Fibroblast of the conjunctiva (primary cell): ENCODE measurements around the gene WDR3.
"Not testable (repeated sequence)": the region's sequence is repeated elsewhere in the genome, so short reads cannot be mapped to it uniquely, and the experiment has no call there.

Source experiments
- DNase-seq: peaks from one replicate; pipeline ENCODE4 v3.0.0-alpha.2; 2010; ENCODE audit warnings: low read depth

WDR3 gene

GRCh38 chr1:117929343-117930172, at the start of gene WDR3, which contains the start of gene GDAP2:
Gene WDR3 (plus strand): TSS chr1:117929739. CDS start chr1:117933320, 3,581 bp downstream.
Gene GDAP2 (minus strand): TSS chr1:117929621. CDS start chr1:117920357, 9,264 bp downstream.
- peak; percentile 89 for DNase-seq

DNA sequence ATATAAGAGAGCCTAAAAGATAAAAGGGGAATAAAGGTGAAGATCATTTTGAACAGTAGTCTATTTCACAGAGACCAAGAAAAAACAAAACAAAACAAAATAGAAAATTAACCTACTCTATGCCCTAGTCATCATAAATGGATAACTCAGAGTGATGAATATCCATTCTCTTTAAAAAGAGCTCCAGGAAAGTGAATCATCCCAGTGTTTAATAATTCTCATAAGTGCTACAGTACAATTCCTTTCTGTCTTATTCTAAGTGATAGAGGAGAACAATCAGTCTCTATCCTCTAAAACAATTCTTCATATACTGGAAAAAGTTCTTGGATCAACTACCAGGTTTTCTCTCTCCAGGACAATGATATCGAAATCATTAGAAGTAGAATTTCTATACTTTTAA, 45.9 kb upstream of the WDR3 start:
- no peak for DNase-seq

DNA sequence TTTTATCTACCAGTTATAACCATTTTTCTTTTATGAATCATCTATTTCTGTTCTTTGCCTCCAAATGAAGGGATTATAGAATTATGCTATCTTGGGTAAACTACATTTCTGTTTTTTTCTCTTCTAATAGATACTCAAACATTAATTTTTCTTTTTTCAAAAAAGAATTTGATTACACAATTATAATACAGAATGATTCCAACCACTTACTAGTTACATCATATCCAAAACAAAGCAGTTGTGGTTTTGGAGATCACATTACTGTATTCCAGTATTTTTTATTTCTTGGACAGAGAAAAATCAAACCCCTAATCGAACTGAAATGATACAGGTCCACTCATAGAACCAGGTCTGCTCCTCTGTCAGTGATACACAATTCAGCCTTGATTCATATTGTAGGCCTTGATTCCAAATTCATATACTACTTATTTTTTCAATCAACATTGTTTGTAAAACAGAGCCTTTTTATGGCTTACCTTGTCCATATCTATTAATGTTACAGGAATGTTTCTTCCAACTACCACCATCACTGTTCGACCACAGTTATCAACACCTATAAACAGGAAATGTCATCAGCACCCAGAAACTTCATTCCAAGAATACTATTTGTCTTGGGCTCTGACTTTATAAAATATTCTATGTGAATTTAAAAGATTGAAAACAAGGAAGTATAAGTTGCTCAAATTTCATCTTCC, 43.3 kb upstream of the WDR3 start:
- DNase-seq: no peak

GRCh38 chr1:117890452-117890851, 39.1 kb upstream of the WDR3 start:
- no peak for DNase-seq

DNA sequence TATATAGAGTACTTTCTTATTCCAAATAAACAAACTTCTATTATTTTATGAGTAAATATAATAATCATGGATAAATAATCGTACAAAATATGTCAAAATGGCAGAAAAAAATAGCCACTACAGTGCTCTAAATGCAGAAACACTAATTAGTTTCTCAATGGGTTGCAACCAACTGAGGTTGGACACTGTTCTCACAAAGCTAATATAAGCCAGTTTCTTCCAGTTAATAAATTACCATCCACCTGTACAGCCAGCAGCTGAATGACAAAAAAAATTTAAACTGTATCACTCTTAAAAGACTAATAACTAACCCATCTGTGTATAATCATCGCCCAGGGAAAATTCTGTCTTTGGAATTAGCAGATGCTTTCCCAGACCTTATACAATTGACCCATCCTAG, 37.0 kb upstream of the WDR3 start:
- DNase-seq: no peak

- DNase-seq: no peak
Observed at GRCh38 chr1:117894078-117894477, 35.5 kb upstream of the WDR3 start.

GRCh38 chr1:117895482-117896114, 33.9 kb upstream of the WDR3 start:
- peak; percentile 86 for DNase-seq

- DNase-seq: no peak
Observed at GRCh38 chr1:117897551-117897950, 32.0 kb upstream of the WDR3 start.

- DNase-seq: no peak
Observed at GRCh38 chr1:117899801-117900200, 29.7 kb upstream of the WDR3 start.

- no peak for DNase-seq
Observed at GRCh38 chr1:117902944-117903343, 26.6 kb upstream of the WDR3 start.

DNA sequence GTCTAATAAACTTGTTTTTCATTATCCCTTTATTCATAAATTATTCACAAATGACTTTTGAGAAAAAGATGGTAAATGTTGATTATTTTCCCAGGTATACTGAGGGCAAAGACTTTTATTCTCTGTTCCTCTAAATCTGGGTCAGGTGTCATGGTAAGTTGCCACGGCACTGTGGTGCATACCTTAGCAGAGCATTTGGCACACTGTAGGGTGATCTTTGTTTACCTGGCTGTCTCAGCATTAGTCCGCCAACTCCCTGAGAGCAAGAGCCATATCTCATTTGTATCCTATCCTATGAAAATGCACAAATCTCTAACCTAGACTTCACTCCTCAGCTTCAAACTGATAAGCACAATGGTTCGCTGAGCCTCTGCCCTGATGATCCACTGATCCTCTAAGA, 25.1 kb upstream of the WDR3 start:
- no peak for DNase-seq

DNA sequence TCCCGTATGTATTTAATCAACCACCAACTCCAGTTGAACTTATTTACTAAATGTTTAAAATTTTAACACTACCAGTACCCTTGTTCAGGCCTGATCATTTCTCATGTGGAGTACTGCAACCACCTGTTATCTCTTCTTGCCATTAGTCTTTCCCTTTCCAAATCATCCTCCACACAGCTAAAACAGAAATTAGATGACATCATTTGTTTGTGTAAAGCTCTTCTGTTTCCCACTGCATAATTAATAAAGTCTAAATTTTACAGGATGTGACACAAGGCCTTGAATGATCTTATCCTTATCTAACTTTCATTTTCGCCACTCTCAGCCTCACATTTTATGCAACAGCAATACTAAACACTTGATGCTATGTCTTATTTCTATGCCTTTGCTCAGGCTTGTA, 24.5 kb upstream of the WDR3 start:
- no peak for DNase-seq

- no peak for DNase-seq
Observed at GRCh38 chr1:117911051-117911450, 18.5 kb upstream of the WDR3 start.

DNA sequence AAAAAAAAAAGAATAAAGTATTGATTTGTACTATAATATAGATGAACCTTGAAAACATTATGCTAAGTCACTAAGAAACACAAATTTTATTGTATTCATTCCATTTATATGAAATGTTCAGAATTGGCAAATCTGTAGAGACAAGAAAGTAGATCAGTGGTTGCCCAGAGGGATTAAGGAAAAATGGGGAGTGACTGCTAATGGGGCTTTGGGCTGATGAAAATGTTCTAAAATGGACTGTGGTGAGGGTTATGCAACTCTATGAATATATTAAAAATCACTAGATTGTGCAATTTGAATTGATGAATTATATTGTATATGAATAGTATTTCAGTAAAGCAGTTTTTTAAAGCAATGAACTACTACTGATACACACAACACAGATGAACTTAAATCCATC, 10.2 kb upstream of the WDR3 start:
- peak; percentile 3 for DNase-seq

DNA sequence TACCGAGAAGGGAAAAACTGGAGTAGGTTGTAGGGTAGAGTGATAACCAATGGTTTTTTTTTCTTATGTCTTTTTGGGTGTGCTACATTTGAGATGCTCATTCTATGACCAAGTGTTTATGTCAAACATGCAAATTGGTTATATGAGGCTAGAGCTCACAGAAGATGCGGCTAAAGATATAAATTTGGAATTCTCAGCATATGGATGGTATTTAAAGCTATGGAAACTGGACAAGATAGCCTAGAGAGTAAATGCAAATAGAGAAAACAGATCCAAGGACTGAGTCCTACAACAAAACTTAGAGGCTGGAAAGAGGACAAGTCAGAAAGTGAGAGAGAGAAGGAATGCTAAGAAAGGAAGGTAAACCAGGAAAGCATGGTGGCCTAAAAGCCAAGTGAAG, 7.5 kb upstream of the WDR3 start:
- no peak for DNase-seq

DNA sequence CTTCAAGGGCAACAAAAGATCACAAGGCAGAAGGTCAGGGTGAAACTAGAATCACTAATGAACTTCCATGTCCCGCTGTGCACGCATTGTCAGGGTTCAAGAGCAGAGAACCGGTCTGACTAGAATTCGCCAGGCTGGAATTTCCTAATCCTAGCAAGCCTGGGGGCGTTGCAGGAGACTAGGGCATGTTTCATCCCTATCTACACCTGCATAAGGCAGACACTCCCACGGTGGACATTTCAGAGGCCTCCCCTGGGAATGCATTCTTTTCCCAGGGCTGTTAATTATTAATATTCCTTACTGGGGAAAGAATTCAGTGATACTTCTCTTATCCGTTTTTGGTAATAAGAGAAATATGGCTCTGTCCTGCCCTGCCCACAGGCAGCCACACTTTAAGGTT, 6.8 kb upstream of the WDR3 start:
- DNase-seq: not testable (repeated sequence)

GRCh38 chr1:117925981-117926380, 3.6 kb upstream of the WDR3 start:
- DNase-seq: no peak

- DNase-seq: peak; percentile 16
Observed at GRCh38 chr1:117928881-117929342, 627 bp upstream of the WDR3 start.

- no peak for DNase-seq
Observed at GRCh38 chr1:117930173-117930447, 571 bp downstream of the WDR3 start.

- no peak for DNase-seq
Observed at GRCh38 chr1:117930484-117930883, 945 bp downstream of the WDR3 start.

- DNase-seq: no peak
Observed at GRCh38 chr1:117932576-117932975, 3.0 kb downstream of the WDR3 start.

GRCh38 chr1:117933769-117934168, 4.2 kb downstream of the WDR3 start:
- DNase-seq: no peak

DNA sequence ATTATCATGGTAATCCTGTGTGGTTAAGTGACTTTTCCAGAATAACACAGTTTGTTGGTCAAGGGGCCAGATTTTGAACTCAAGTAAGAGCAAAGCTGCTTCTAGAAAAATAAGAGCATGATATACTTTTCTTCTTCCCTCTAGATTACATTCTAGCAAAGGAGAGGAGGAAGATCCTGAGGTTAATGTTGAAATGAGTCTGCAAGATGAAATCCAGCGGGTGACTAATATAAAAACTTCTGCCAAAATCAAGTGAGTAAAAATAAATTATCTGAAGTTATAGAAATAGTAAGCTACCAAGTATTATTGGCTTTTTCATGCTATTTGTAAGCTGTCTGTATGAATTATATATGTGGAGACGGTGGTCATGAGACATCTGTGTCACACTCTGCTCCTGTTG, 12.8 kb downstream of the WDR3 start:
- DNase-seq: no peak
